PC-9 (cell line): Measurements from ENCODE around the gene FRG1.
"Not testable (repeated sequence)": the region's sequence is repeated elsewhere in the genome, so short reads cannot be mapped to it uniquely, and the experiment has no call there.

Experiments
- EZH2 ChIP-seq: fragments of 200-600 bp; sonication (generic); IDR thresholded peaks from 2 replicates; pipeline ENCODE4 v1.8.0; 2017; ENCODE audit warnings: antibody characterized with exemption, low read depth
- TF ChIP-seq, protein P1 (sequence below): fragments of 200-600 bp; sonication (generic); conservative IDR thresholded peaks from 2 replicates; pipeline ENCODE4 v1.6.1; 2017; ENCODE audit warnings: mixed run types, antibody characterized with exemption, mild to moderate bottlenecking, moderate library complexity

DNA sequence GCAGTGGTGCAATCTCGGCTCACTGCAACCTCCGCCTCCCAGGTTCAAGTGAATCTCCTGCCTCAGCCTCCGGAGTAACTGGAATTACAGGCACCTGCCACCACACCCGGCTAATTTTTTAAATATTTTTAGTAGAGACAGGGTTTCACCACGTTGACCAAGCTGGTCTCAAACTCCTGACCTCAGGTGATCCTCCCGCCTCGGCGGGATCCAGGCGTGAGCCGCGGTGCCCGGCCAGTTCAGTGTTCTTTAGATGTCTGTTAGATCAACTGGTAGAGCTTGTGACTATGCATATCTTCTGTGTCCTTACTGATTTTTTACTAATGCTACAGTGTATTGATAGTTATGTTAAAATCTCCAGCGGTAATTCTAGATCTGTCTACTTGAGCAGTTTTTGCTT is 6.2 kb downstream of the FRG1 start:
- TF ChIP-seq, protein P1, sequence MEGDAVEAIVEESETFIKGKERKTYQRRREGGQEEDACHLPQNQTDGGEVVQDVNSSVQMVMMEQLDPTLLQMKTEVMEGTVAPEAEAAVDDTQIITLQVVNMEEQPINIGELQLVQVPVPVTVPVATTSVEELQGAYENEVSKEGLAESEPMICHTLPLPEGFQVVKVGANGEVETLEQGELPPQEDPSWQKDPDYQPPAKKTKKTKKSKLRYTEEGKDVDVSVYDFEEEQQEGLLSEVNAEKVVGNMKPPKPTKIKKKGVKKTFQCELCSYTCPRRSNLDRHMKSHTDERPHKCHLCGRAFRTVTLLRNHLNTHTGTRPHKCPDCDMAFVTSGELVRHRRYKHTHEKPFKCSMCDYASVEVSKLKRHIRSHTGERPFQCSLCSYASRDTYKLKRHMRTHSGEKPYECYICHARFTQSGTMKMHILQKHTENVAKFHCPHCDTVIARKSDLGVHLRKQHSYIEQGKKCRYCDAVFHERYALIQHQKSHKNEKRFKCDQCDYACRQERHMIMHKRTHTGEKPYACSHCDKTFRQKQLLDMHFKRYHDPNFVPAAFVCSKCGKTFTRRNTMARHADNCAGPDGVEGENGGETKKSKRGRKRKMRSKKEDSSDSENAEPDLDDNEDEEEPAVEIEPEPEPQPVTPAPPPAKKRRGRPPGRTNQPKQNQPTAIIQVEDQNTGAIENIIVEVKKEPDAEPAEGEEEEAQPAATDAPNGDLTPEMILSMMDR: not testable (repeated sequence)
- not testable (repeated sequence) for TF ChIP-seq EZH2
